ENCODE measurements around the gene ZC3H12C.

The ZC3H12C gene

GRCh38 chr11:110165039-110165925 is 72.1 kb downstream of the ZC3H12C start:
- Histone ChIP-seq H3K27ac (ENCODE audit: low read depth, low read length, poor library complexity, severe bottlenecking) (no peak overlapping the region), H3K9ac (ENCODE audit: low read length) (no peak overlapping the region), H3K4me2 (ENCODE audit: low read length) (no peak overlapping the region), H3K79me2 (ENCODE audit: insufficient read depth, low read length) (no peaks in the 10 kb centered on the region), H3K9me3 (ENCODE audit: low read length) (no peaks in the 10 kb centered on the region), H3K27me3 (ENCODE audit: insufficient read depth, low read length) (no peaks in the 10 kb centered on the region; the same call in 1 of the 2 replicates), H3K9me2 (ENCODE audit: low read depth, low read length) (no peaks in the 10 kb centered on the region), H2AFZ (ENCODE audit: low read length) (no peak overlapping the region), H4K20me1 (ENCODE audit: insufficient read depth, low read length) (no peaks in the 10 kb centered on the region), H3F3A (ENCODE audit: insufficient read depth, low read length) (no peaks in the 10 kb centered on the region), H3K4me1 (ENCODE audit: insufficient read depth, low read length, severe bottlenecking) (no peaks in the 10 kb centered on the region), H3K36me3 (ENCODE audit: insufficient read depth, low read length) (no peaks in the 10 kb centered on the region), H3K4me3 (ENCODE audit: low read depth, low read length, poor library complexity, severe bottlenecking) (no peak overlapping the region)
- no peak for TF ChIP-seq EZH2 (IDR thresholded peaks at IDR 0.05; ENCODE audit: borderline replicate concordance, low read length)
- TF ChIP-seq, protein P1, sequence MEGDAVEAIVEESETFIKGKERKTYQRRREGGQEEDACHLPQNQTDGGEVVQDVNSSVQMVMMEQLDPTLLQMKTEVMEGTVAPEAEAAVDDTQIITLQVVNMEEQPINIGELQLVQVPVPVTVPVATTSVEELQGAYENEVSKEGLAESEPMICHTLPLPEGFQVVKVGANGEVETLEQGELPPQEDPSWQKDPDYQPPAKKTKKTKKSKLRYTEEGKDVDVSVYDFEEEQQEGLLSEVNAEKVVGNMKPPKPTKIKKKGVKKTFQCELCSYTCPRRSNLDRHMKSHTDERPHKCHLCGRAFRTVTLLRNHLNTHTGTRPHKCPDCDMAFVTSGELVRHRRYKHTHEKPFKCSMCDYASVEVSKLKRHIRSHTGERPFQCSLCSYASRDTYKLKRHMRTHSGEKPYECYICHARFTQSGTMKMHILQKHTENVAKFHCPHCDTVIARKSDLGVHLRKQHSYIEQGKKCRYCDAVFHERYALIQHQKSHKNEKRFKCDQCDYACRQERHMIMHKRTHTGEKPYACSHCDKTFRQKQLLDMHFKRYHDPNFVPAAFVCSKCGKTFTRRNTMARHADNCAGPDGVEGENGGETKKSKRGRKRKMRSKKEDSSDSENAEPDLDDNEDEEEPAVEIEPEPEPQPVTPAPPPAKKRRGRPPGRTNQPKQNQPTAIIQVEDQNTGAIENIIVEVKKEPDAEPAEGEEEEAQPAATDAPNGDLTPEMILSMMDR (IDR thresholded peaks at IDR 0.05; ENCODE audit: low read length), result no peak

GRCh38 chr11:110168033-110168803 is 75.0 kb downstream of the ZC3H12C start:
- Histone ChIP-seq H3K79me2 (ENCODE audit: insufficient read depth, low read length) (no peaks in the 10 kb centered on the region), H3K9me2 (ENCODE audit: low read depth, low read length) (no peaks in the 10 kb centered on the region), H3K27ac (ENCODE audit: low read depth, low read length, poor library complexity, severe bottlenecking) (no peak overlapping the region), H3K9ac (ENCODE audit: low read length) (no peak overlapping the region), H4K20me1 (ENCODE audit: insufficient read depth, low read length) (no peaks in the 10 kb centered on the region), H3K9me3 (ENCODE audit: low read length) (no peaks in the 10 kb centered on the region), H3K36me3 (ENCODE audit: insufficient read depth, low read length) (no peaks in the 10 kb centered on the region), H3F3A (ENCODE audit: insufficient read depth, low read length) (no peaks in the 10 kb centered on the region), H3K27me3 (ENCODE audit: insufficient read depth, low read length) (no peaks in the 10 kb centered on the region; the same call in 1 of the 2 replicates), H2AFZ (ENCODE audit: low read length) (no peak overlapping the region), H3K4me1 (ENCODE audit: insufficient read depth, low read length, severe bottlenecking) (no peaks in the 10 kb centered on the region), H3K4me2 (ENCODE audit: low read length) (no peak overlapping the region), H3K4me3 (ENCODE audit: low read depth, low read length, poor library complexity, severe bottlenecking) (no peak overlapping the region)
- TF ChIP-seq EZH2 (IDR thresholded peaks at IDR 0.05; ENCODE audit: borderline replicate concordance, low read length), result no peak
- TF ChIP-seq, protein P1 (IDR thresholded peaks at IDR 0.05; ENCODE audit: low read length), result no peak

- Histone ChIP-seq H4K20me1 (ENCODE audit: insufficient read depth, low read length) (no peaks in the 10 kb centered on the region), H3K9ac (ENCODE audit: low read length) (no peak overlapping the region), H3F3A (ENCODE audit: insufficient read depth, low read length) (no peaks in the 10 kb centered on the region), H3K4me1 (ENCODE audit: insufficient read depth, low read length, severe bottlenecking) (no peaks in the 10 kb centered on the region), H3K9me3 (ENCODE audit: low read length) (no peaks in the 10 kb centered on the region), H2AFZ (ENCODE audit: low read length) (no peak overlapping the region), H3K79me2 (ENCODE audit: insufficient read depth, low read length) (no peaks in the 10 kb centered on the region), H3K4me3 (ENCODE audit: low read depth, low read length, poor library complexity, severe bottlenecking) (no peak overlapping the region), H3K27me3 (ENCODE audit: insufficient read depth, low read length) (no peaks in the 10 kb centered on the region; the same call in 1 of the 2 replicates), H3K27ac (ENCODE audit: low read depth, low read length, poor library complexity, severe bottlenecking) (no peak overlapping the region), H3K9me2 (ENCODE audit: low read depth, low read length) (no peaks in the 10 kb centered on the region), H3K36me3 (ENCODE audit: insufficient read depth, low read length) (no peaks in the 10 kb centered on the region), H3K4me2 (ENCODE audit: low read length) (no peak overlapping the region)
- no peak for TF ChIP-seq EZH2 (IDR thresholded peaks at IDR 0.05; ENCODE audit: borderline replicate concordance, low read length)
- TF ChIP-seq, protein P1 (IDR thresholded peaks at IDR 0.05; ENCODE audit: low read length), result no peak
Observed at GRCh38 chr11:110169738-110170137, 76.5 kb downstream of the ZC3H12C start.

Data from OCI-LY1 (cell line).